Kidney epithelial cell (primary cell): ENCODE measurements around the gene NUBP2. TPM values are rescaled to one million over a fixed set of nuclear protein-coding genes. Genes with fewer than 3 reads are reported as not detected.

ENCODE experiments used
- DNase-seq: peaks from one replicate; pipeline ENCODE4 v3.0.0-alpha.2; 2010; ENCODE audit warnings: low read depth
- H3K27me3 ChIP-seq: 2 replicates; pipeline ENCODE4 v1.6.0; 2011; ENCODE audit warnings: low read length; ENCODE audit not compliant: control insufficient read depth, insufficient read depth
- H3K36me3 ChIP-seq: 2 replicates; pipeline ENCODE4 v1.5.1; 2011; ENCODE audit warnings: low read length; ENCODE audit not compliant: control insufficient read depth, insufficient read depth
- H3K4me3 ChIP-seq: 2 replicates; pipeline ENCODE4 v1.5.1; 2011; ENCODE audit warnings: low read depth, mild to moderate bottlenecking, control low read depth, low read length
- CTCF ChIP-seq: IDR thresholded peaks from 2 replicates; pipeline ENCODE4 v1.5.1; 2011; ENCODE audit warnings: mild to moderate bottlenecking, moderate library complexity, low read length, control low read depth, inconsistent platforms; ENCODE audit not compliant: insufficient read depth, poor library complexity, severe bottlenecking
- total RNA-seq: library from RNA; depleted of rRNA; stranded (reverse); fragments of >200 nt; gene quantifications from 2 replicates; pipeline ENCODE4 v1.2.3, GENCODE V29; 2015

The NUBP2 gene
- total RNA-seq, 1 donor from 2014 or later, result 187 TPM

GRCh38 chr16:1769402-1770300, 13.1 kb upstream of the NUBP2 start:
- DNase-seq, result no peak
- Histone ChIP-seq H3K4me3 (no peak overlapping the region), H3K36me3 (peaks cover 2% of the 10 kb centered on the region), H3K27me3 (no peaks in the 10 kb centered on the region)
- no peak for TF ChIP-seq CTCF

GRCh38 chr16:1770328-1771187, 12.2 kb upstream of the NUBP2 start:
- Histone ChIP-seq H3K4me3 (peak overlapping the region; percentile 92), H3K27me3 (no peaks in the 10 kb centered on the region), H3K36me3 (peaks cover 2% of the 10 kb centered on the region)
- TF ChIP-seq CTCF, result no peak
- DNase-seq, result no peak

GRCh38 chr16:1771188-1771863, 11.4 kb upstream of the NUBP2 start, which contains the start of gene NME3:
Gene NME3, minus strand, starts transcription at chr16:1771543. Its CDS starts 9 bp downstream, at chr16:1771534.
- Histone ChIP-seq H3K4me3 (peak within 1 kb of the TSS; percentile 92), H3K27me3 (no peaks in the 10 kb centered on the region), H3K36me3 (peaks cover 2% of the 10 kb centered on the region)
- DNase-seq, result no peak
- no peak for TF ChIP-seq CTCF

GRCh38 chr16:1771864-1772361, 10.8 kb upstream of the NUBP2 start:
- Histone ChIP-seq H3K27me3 (no peaks in the 10 kb centered on the region), H3K4me3 (peak overlapping the region; percentile 92), H3K36me3 (peaks cover 2% of the 10 kb centered on the region)
- TF ChIP-seq CTCF, result no peak
- DNase-seq, result no peak

GRCh38 chr16:1772362-1772907, 10.3 kb upstream of the NUBP2 start, which contains the start of gene EME2:
Gene EME2, plus strand, starts transcription at chr16:1772810. Its CDS starts 418 bp downstream, at chr16:1773228.
- Histone ChIP-seq H3K27me3 (no peaks in the 10 kb centered on the region), H3K4me3 (peak within 1 kb of the TSS; percentile 92), H3K36me3 (peaks cover 2% of the 10 kb centered on the region)
- TF ChIP-seq CTCF, result no peak
- DNase-seq, result no peak
